Nephron (organoid): ENCODE data around the gene NMB.

Experiments
- H3K27ac Mint-ChIP-seq, 3 experiments: 2 replicates each; pipeline ENCODE4 v1.8.0; 2020; ENCODE audit warnings: mixed read lengths in 3 of 3, mild to moderate bottlenecking in 2 of 3, moderate library complexity in 1 of 3
- H3K27me3 Mint-ChIP-seq: 2 replicates; pipeline ENCODE4 v1.8.0; 2021; ENCODE audit warnings: low read depth, mild to moderate bottlenecking, moderate library complexity, mixed read lengths
- H3K36me3 Mint-ChIP-seq: 2 replicates; pipeline ENCODE4 v1.8.0; 2020; ENCODE audit warnings: low read depth, mixed read lengths
- H3K4me1 Mint-ChIP-seq: 2 replicates; pipeline ENCODE4 v1.8.0; 2020; ENCODE audit warnings: mixed read lengths
- H3K4me3 Mint-ChIP-seq, 3 experiments: 2 replicates each; pipeline ENCODE4 v1.8.0; 2020; ENCODE audit warnings: mild to moderate bottlenecking in 3 of 3, mixed read lengths in 3 of 3, moderate library complexity in 2 of 3
- H3K9me3 Mint-ChIP-seq: 2 replicates; pipeline ENCODE4 v1.8.0; 2020; ENCODE audit warnings: mixed read lengths
- TF ChIP-seq, protein P1 (sequence below), 3 experiments: fragments of 200-600 bp; sonication (generic); IDR thresholded peaks; one replicate each; pipeline ENCODE4 v1.5.0; 2021; ENCODE audit warnings: antibody characterized with exemption in 3 of 3; ENCODE audit not compliant: unreplicated experiment in 3 of 3

NMB gene

DNA sequence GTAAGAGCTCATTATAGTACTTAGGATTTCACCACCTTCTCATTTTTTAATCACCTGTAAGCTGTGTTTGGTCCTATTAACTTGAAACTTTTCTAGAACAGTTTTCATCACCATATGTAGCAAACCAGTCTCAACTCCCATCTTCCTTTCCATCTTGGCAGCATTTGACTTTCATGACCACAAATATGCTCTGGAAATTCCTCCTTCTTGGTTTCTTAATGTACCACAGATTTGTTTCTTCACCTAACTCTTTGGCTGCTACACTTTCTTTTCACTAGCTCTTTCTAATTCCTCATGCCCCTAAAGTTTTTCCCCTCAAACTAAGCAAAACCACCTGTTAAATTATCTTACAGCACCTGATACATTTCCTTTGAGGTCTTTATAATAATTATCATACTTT, 13.2 kb upstream of the NMB start:
- Mint-ChIP-seq H3K9me3 (no peaks in the 10 kb centered on the region), H3K27ac (no peak overlapping the region), H3K4me1 (no peaks in the 10 kb centered on the region), H3K4me3 (no peak overlapping the region), H3K36me3 (peaks cover 69% of the 10 kb centered on the region), H3K27me3 (no peaks in the 10 kb centered on the region)
- TF ChIP-seq, protein P1, sequence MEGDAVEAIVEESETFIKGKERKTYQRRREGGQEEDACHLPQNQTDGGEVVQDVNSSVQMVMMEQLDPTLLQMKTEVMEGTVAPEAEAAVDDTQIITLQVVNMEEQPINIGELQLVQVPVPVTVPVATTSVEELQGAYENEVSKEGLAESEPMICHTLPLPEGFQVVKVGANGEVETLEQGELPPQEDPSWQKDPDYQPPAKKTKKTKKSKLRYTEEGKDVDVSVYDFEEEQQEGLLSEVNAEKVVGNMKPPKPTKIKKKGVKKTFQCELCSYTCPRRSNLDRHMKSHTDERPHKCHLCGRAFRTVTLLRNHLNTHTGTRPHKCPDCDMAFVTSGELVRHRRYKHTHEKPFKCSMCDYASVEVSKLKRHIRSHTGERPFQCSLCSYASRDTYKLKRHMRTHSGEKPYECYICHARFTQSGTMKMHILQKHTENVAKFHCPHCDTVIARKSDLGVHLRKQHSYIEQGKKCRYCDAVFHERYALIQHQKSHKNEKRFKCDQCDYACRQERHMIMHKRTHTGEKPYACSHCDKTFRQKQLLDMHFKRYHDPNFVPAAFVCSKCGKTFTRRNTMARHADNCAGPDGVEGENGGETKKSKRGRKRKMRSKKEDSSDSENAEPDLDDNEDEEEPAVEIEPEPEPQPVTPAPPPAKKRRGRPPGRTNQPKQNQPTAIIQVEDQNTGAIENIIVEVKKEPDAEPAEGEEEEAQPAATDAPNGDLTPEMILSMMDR (IDR thresholded peaks at IDR 0.05; ENCODE audit: unreplicated experiment in 3 of 3), result no peak

DNA sequence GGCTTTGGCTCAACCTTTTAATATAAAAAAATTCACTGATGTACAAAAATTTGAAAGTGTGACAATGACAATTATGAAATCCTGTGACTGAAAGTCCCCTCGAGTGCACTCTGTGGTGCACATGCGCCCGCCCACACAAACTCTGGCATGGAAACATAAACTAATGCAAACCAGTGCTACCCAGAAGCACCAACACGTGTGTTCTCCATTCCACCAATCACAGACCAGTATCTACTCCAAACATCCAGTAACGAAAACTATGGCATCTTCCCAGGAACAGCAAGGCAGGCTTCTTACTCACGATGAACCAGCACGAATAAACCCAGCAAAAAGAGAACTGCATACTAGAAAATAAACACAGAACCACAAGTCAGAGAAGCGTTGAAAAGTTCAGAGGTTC, 11.7 kb upstream of the NMB start:
- Mint-ChIP-seq H3K9me3 (no peaks in the 10 kb centered on the region), H3K4me1 (no peaks in the 10 kb centered on the region), H3K27ac (no peak overlapping the region), H3K27me3 (no peaks in the 10 kb centered on the region), H3K4me3 (no peak overlapping the region), H3K36me3 (peaks cover 67% of the 10 kb centered on the region)
- TF ChIP-seq, protein P1 (IDR thresholded peaks at IDR 0.05; ENCODE audit: unreplicated experiment in 3 of 3), result no peak

DNA sequence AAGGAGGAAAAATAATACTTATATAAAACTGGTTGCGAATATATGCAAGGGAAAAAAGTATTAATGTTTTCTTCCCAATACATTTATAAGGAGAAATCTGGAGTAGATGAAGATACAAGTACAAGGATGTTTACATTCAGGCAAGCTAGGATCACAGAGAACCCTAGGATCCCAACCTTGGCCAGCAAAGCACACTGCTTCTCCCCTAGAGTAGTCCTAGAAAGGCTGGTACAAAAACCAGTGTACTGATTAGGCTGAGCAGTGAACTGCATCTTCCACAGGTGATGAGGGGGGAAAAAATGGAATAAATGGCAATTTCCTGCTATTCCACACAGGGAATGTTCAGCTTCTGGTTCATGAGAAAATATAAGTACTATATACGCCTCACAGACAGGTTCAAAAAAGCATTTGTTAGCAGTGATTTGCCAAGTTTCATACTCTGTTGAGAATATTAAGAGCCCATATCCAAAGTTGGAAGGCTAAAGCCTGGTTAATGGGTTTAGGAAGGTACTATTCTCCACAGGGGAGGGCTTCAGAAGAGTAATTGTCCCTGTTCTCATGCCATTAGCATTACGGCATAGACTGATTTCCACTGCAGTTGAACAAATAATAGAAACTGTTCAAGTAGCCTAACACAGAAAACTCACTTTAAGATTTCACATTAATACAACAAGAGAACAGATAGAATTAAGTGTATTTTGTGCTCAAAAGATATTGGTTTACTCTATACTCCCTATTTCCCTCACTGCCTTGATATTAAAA, 10.4 kb upstream of the NMB start:
- no peaks in the 10 kb centered on the region for H3K9me3 Mint-ChIP-seq
- no peak overlapping the region for H3K4me3 Mint-ChIP-seq
- H3K27ac Mint-ChIP-seq, result peak overlapping the region; percentile 17 to 78 (median 41)
- TF ChIP-seq, protein P1 (IDR thresholded peaks at IDR 0.05; ENCODE audit: unreplicated experiment in 3 of 3), result no peak
- no peaks in the 10 kb centered on the region for H3K4me1 Mint-ChIP-seq
- peaks cover 64% of the 10 kb centered on the region for H3K36me3 Mint-ChIP-seq
- no peaks in the 10 kb centered on the region for H3K27me3 Mint-ChIP-seq

DNA sequence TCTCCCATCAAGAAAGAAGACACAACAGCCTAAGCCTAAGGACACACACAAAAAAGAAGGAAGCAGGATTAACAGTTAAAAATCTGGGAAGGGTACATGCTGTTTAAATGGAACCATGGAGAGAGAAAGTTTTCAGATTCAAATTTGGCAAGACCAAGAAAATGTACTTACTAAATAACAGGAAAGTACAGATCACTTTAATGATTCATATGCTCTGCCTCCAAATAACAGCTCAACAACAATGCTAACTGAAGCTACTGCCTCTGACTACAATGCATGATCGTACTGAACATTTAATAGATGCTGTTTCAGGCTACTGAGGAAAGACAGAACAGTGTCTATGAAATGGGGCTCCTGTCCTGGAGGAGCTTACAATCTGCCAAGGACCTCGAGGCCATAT, 8.4 kb upstream of the NMB start:
- Mint-ChIP-seq H3K9me3 (no peaks in the 10 kb centered on the region), H3K27ac (no peak overlapping the region), H3K27me3 (no peaks in the 10 kb centered on the region), H3K4me1 (no peaks in the 10 kb centered on the region), H3K4me3 (no peak overlapping the region), H3K36me3 (peaks cover 56% of the 10 kb centered on the region)
- TF ChIP-seq, protein P1 (IDR thresholded peaks at IDR 0.05; ENCODE audit: unreplicated experiment in 3 of 3), result no peak

DNA sequence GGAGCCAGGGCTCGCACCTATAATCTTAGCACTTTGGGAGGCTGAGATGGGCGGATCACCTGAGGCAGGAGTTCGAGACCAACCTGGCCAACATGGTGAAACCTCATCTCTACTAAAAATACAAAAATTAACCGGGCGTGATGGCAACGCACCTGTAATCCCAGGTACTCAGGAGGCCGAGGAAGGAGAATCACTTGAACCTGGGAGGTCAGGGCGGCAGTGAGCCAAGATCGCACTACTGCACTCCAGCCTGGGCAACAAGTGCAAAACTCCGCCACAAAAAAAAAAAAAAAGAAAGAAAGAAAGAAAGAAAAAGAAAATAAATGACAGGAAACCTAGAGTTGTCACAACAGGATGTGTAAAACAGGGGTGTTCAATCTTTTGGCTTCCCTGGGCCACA, 3.0 kb upstream of the NMB start:
- peaks cover 13% of the 10 kb centered on the region for H3K4me1 Mint-ChIP-seq
- TF ChIP-seq, protein P1 (IDR thresholded peaks at IDR 0.05; ENCODE audit: unreplicated experiment in 3 of 3), result no peak
- no peaks in the 10 kb centered on the region for H3K9me3 Mint-ChIP-seq
- no peak overlapping the region for H3K27ac Mint-ChIP-seq
- no peaks in the 10 kb centered on the region for H3K27me3 Mint-ChIP-seq
- H3K4me3 Mint-ChIP-seq, result no peak overlapping the region
- H3K36me3 Mint-ChIP-seq, result peaks cover 21% of the 10 kb centered on the region
